Breast epithelium (tissue), 4 donors: ENCODE measurements around the gene SLC27A4. TPM values are rescaled to one million over a fixed set of nuclear protein-coding genes. Genes with fewer than 3 reads are reported as not detected.

Experiments used
- DNase-seq, 2 donors: peaks; one replicate each; pipeline ENCODE4 v3.0.0-alpha.2; 2019; ENCODE audit warnings: low spot score in 2 of 2
- H3K27ac ChIP-seq, 2 donors: fragments of 200-600 bp; sonication (generic) in 1 of 2; one replicate each; pipeline ENCODE4 v1.5.1; 2016 to 2019; ENCODE audit warnings: mild to moderate bottlenecking in 1 of 2
- H3K27me3 ChIP-seq, 2 donors: fragments of 200-600 bp; sonication (generic) in 1 of 2; one replicate each; pipeline versions ENCODE4 v1.5.1 to v1.6.0; 2017 to 2019; ENCODE audit warnings: control low read depth in 1 of 2, mild to moderate bottlenecking in 1 of 2
- H3K36me3 ChIP-seq: fragments of 200-600 bp; one replicate; pipeline ENCODE4 v1.5.1; 2019
- H3K4me1 ChIP-seq, 2 donors: fragments of 200-600 bp; sonication (generic); one replicate each; pipeline ENCODE4 v1.5.1; 2016 to 2019; ENCODE audit warnings: control low read depth in 1 of 2
- H3K4me3 ChIP-seq, 3 donors: fragments of 200-600 bp; sonication (generic); 1 replicate in 2 of 3; 2 replicates in 1 of 3; pipeline ENCODE4 v1.5.1; 2016 to 2019; ENCODE audit warnings: mild to moderate bottlenecking in 3 of 3, moderate library complexity in 2 of 3
- H3K9me3 ChIP-seq, 2 donors: fragments of 200-600 bp; sonication (generic) in 1 of 2; one replicate each; pipeline ENCODE4 v1.5.1; 2016 to 2019; ENCODE audit warnings: control low read depth in 1 of 2
- POLR2A ChIP-seq: fragments of 450-650 bp; IDR thresholded peaks from one replicate; pipeline ENCODE4 v1.6.1; 2016; ENCODE audit warnings: antibody characterized with exemption, mild to moderate bottlenecking, moderate library complexity
- POLR2AphosphoS5 ChIP-seq, 3 donors: sonication (generic); formaldehyde crosslinking; IDR thresholded peaks; one replicate each; pipeline ENCODE4 v1.6.1; 2017; ENCODE audit warnings: antibody characterized with exemption in 3 of 3
- intact Hi-C: fragments of 100-400 bp; cut with DNase I; formaldehyde crosslinking; loops from one replicate; pipeline ENCODE4 v1.15.1; 2023; ENCODE audit warnings: low total_unique reads
- total RNA-seq, 3 donors: library from RNA; depleted of rRNA; stranded (reverse); fragments of >200 nt; gene quantifications; one replicate each; pipeline ENCODE4 v1.1.0, GENCODE V29; 2016
- TF ChIP-seq, protein P1 (sequence below), 3 donors: fragments of 450-650 bp; IDR thresholded peaks; one replicate each; pipeline ENCODE4 v1.5.1; 2016 to 2017; ENCODE audit warnings: antibody characterized with exemption in 3 of 3, mild to moderate bottlenecking in 3 of 3, moderate library complexity in 3 of 3

SLC27A4 gene
- total RNA-seq, 3 donors from 2014 or later: 11.3 to 18.7 (median 15.8) TPM

DNA sequence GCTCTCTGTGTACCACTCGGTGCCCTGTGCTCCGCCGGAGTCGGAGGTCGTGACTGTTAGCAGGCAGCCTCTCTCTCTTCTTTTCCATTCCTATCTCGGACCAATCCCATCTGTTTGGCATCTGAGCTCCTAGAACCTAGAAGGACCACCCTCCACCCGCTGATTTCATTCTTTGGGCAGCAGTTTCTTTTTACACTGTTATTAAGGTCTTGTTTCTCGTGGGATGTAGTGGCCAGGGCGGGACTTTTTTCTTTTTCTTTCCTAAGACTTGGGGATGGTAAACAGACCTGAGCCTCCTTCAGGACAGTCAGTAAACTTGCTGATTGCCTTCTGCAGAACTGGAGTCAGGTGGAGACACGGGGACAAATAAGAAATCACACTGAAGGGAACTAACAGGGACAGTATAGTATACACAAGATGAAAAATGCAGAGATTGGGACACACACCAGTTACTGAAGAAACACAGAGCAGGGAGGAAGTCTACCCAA lies 31.3 kb downstream of the SLC27A4 start:
- H3K9me3 ChIP-seq: no peaks in the 10 kb centered on the region
- no peak for TF ChIP-seq POLR2AphosphoS5 (IDR thresholded peaks at IDR 0.05)
- TF ChIP-seq POLR2A: no peak
- TF ChIP-seq, protein P1, sequence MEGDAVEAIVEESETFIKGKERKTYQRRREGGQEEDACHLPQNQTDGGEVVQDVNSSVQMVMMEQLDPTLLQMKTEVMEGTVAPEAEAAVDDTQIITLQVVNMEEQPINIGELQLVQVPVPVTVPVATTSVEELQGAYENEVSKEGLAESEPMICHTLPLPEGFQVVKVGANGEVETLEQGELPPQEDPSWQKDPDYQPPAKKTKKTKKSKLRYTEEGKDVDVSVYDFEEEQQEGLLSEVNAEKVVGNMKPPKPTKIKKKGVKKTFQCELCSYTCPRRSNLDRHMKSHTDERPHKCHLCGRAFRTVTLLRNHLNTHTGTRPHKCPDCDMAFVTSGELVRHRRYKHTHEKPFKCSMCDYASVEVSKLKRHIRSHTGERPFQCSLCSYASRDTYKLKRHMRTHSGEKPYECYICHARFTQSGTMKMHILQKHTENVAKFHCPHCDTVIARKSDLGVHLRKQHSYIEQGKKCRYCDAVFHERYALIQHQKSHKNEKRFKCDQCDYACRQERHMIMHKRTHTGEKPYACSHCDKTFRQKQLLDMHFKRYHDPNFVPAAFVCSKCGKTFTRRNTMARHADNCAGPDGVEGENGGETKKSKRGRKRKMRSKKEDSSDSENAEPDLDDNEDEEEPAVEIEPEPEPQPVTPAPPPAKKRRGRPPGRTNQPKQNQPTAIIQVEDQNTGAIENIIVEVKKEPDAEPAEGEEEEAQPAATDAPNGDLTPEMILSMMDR (IDR thresholded peaks at IDR 0.05): no peak
- no peaks in the 10 kb centered on the region for H3K27me3 ChIP-seq
- DNase-seq: no peak
- intact Hi-C loops: no loop called here
- H3K27ac ChIP-seq: peak overlapping the region; percentile 93 to 95
- peaks cover 5 to 8% of the 10 kb centered on the region in 2 donors for H3K4me1 ChIP-seq
- no peaks in the 10 kb centered on the region for H3K36me3 ChIP-seq
- peak overlapping the region; percentile 58 to 94 (median 93) for H3K4me3 ChIP-seq

DNA sequence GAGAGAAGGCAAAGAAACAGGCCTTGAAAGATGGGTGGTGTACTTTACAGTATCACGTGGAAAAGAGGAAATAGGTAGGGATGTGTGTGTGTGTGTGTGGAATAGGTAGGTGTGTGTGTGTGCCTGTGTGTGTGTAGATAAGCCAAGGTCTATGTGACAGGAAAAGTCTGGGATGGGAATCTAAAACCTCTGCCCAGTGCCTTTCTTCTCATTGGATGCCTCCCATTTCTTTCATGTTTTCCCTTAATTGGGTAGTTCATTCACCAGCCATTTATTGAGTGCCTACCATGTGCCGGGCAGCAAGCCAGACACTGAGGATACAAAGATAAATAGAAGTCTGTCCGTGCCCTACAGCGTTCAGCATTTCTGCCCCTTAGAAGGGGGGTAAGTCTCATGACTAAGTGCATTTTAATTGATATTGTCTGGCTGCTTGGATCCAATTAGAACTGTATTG lies 31.9 kb downstream of the SLC27A4 start:
- Histone ChIP-seq H3K4me1 (peaks cover 5 to 8% of the 10 kb centered on the region in 2 donors), H3K9me3 (no peaks in the 10 kb centered on the region), H3K4me3 (peak overlapping the region; percentile 58 to 94 (median 93)), H3K27ac (peak overlapping the region in 1 of 2 donors; percentile 95), H3K36me3 (no peaks in the 10 kb centered on the region), H3K27me3 (no peaks in the 10 kb centered on the region)
- intact Hi-C loops: no loop called here
- TF ChIP-seq POLR2AphosphoS5 (IDR thresholded peaks at IDR 0.05) (no peak), POLR2A (no peak)
- TF ChIP-seq, protein P1 (IDR thresholded peaks at IDR 0.05): no peak
- no peak for DNase-seq

DNA sequence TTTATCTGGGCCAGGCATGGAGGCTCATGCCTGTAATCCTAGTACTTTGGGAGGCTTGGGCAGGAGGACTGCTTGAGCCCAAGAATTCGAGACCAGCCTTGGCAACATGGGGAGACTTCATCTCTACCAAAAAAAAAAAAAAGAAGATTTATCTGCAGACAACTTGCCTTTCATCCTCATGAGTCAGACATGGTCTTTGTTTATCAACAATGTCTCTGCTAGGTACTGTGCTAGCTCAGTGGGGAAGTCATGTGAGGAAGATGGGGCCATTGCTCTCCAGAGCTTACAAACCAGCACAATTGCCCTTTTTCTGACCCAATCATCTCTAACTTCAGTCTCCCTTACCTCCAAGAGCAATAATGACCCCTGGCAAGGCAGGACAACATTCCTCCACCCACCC lies 32.5 kb downstream of the SLC27A4 start:
- TF ChIP-seq POLR2A (no peak), POLR2AphosphoS5 (IDR thresholded peaks at IDR 0.05) (no peak)
- TF ChIP-seq, protein P1 (IDR thresholded peaks at IDR 0.05): no peak
- intact Hi-C loops: no loop called here
- H3K4me3 ChIP-seq: no peak overlapping the region

DNA sequence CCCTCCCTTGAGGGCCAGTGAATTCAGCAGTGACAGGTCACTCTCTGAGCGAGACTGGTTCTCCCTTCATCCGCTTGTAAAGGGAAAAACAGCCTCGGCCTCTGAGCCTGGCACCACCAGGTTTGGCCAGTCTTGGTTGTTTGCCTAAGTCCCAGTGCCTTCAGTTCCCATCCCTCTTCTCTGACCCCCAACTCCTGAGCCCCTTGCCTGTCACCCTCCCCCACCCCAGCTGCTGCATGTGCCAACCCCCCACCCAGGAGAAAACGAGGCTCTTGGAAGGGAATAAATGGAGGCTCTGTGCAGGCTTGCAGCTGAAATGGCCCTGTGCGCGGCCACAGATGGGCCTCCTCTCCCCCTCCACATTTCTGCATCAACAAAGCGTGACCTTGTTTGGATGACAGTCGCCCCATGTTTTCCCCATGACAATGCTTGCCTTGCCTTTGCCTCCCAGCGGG lies 33.9 kb downstream of the SLC27A4 start:
- Histone ChIP-seq H3K4me3 (no peak overlapping the region), H3K27ac (no peak overlapping the region), H3K36me3 (no peaks in the 10 kb centered on the region), H3K4me1 (peaks cover 5 to 8% of the 10 kb centered on the region in 2 donors), H3K27me3 (no peaks in the 10 kb centered on the region), H3K9me3 (no peaks in the 10 kb centered on the region)
- no peak for DNase-seq
- intact Hi-C loops: no loop called here
- TF ChIP-seq POLR2A: no peak
- TF ChIP-seq, protein P1 (IDR thresholded peaks at IDR 0.05): no peak
- TF ChIP-seq POLR2AphosphoS5 (IDR thresholded peaks at IDR 0.05): no peak

More for the DNA sequence above, 32.5 kb downstream of the SLC27A4 start:
- H3K27ac ChIP-seq: no peak overlapping the region
- no peak for DNase-seq
- H3K9me3 ChIP-seq: no peaks in the 10 kb centered on the region
- peaks cover 5 to 8% of the 10 kb centered on the region in 2 donors for H3K4me1 ChIP-seq
- H3K36me3 ChIP-seq: no peaks in the 10 kb centered on the region
- H3K27me3 ChIP-seq: no peaks in the 10 kb centered on the region

DNA sequence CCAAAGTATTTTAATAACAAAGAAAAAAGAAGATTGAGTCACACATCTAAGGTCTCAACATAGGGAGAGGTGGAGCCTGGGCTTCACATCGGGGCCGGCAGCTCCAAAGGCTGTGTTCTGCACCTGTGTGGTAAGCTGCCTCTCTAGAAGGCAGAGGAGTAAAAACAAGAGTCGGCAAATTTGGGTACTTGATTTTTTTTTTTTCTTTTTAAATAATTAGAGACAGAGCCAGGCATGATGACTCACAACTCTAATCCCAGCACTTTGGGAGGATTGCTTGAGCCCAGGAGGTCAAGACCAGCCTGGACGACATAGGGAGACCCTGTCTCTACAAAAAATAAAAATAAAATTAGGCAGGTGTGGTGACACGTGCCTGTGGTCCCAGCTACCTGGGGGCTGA lies 35.5 kb downstream of the SLC27A4 start:
- intact Hi-C loops: no loop called here
- H3K36me3 ChIP-seq: no peaks in the 10 kb centered on the region
- no peak overlapping the region for H3K4me3 ChIP-seq
- no peaks in the 10 kb centered on the region for H3K9me3 ChIP-seq
- TF ChIP-seq POLR2A (no peak), POLR2AphosphoS5 (IDR thresholded peaks at IDR 0.05) (no peak)
- TF ChIP-seq, protein P1 (IDR thresholded peaks at IDR 0.05): no peak
- H3K27me3 ChIP-seq: no peaks in the 10 kb centered on the region
- no peak overlapping the region for H3K27ac ChIP-seq
- peaks cover 5 to 8% of the 10 kb centered on the region in 2 donors for H3K4me1 ChIP-seq
- DNase-seq: no peak
